HG02610 (cell line): ENCODE results near the gene ARHGDIA.

Experiments
- ATAC-seq: cut with Tn5 transposase; IDR thresholded peaks from one replicate; pipeline ENCODE4 v1.9.1; 2021; ENCODE audit warnings: mild to moderate bottlenecking, moderate library complexity; ENCODE audit not compliant: unreplicated experiment

ARHGDIA gene

GRCh38 chr17:81906476-81907218, 35.5 kb upstream of the ARHGDIA start:
- ATAC-seq = no peak

GRCh38 chr17:81905993-81906392, 34.9 kb upstream of the ARHGDIA start:
- no peak for ATAC-seq

- ATAC-seq = no peak
Observed at GRCh38 chr17:81905424-81905875, 34.3 kb upstream of the ARHGDIA start.

GRCh38 chr17:81904600-81905423, 33.7 kb upstream of the ARHGDIA start:
- no peak for ATAC-seq

- no peak for ATAC-seq
Observed at GRCh38 chr17:81903896-81904599, 32.9 kb upstream of the ARHGDIA start.

- ATAC-seq = no peak
Observed at GRCh38 chr17:81903415-81903831, 32.3 kb upstream of the ARHGDIA start.

GRCh38 chr17:81902653-81903414, 31.7 kb upstream of the ARHGDIA start:
- no peak for ATAC-seq

GRCh38 chr17:81902023-81902652, 31.0 kb upstream of the ARHGDIA start, which contains the start of gene NPB:
Gene NPB (plus strand): TSS chr17:81902238. CDS start chr17:81902278, 40 bp downstream.
- no peak for ATAC-seq

GRCh38 chr17:81901167-81902022, 30.3 kb upstream of the ARHGDIA start:
- no peak for ATAC-seq

- ATAC-seq = no peak
Observed at GRCh38 chr17:81900181-81900820, 29.2 kb upstream of the ARHGDIA start.

GRCh38 chr17:81899514-81900166, 28.5 kb upstream of the ARHGDIA start:
- ATAC-seq = no peak

GRCh38 chr17:81898885-81899284, 27.7 kb upstream of the ARHGDIA start:
- ATAC-seq = no peak

- no peak for ATAC-seq
Observed at GRCh38 chr17:81898029-81898866, 27.1 kb upstream of the ARHGDIA start.

- ATAC-seq = no peak
Observed at GRCh38 chr17:81895400-81895799, 24.3 kb upstream of the ARHGDIA start.

GRCh38 chr17:81891303-81891552, 20.1 kb upstream of the ARHGDIA start:
- ATAC-seq = peak; percentile 23

- peak; percentile 18 for ATAC-seq
Observed at GRCh38 chr17:81890447-81891302, 19.5 kb upstream of the ARHGDIA start.

- ATAC-seq = no peak
Observed at GRCh38 chr17:81889602-81890001, 18.5 kb upstream of the ARHGDIA start.
